Activated naive CD4-positive, alpha-beta T cell treated with anti-CD3 and anti-CD28 coated beads for 36 hours (primary cell): ENCODE measurements around the gene HIRIP3. TPM values are rescaled to one million over a fixed set of nuclear protein-coding genes. Genes with fewer than 3 reads are reported as not detected.

Experiments used
- CTCF ChIA-PET: fragments of 350-600 bp; sonication (Branson Sonifier 250); formaldehyde crosslinking; loops from one replicate; lab custom pipeline; 2021; ENCODE audit warnings: antibody characterized with exemption; lab: Charles Lee
- DNase-seq: peaks from one replicate; pipeline ENCODE4 v3.0.0-alpha.2; 2020
- H3K27ac Mint-ChIP-seq: one replicate; pipeline ENCODE4 v1.8.0; 2021; ENCODE audit warnings: mild to moderate bottlenecking, mixed read lengths
- H3K27me3 Mint-ChIP-seq: one replicate; pipeline ENCODE4 v1.8.0; 2021; ENCODE audit warnings: low read depth, mixed read lengths
- H3K36me3 Mint-ChIP-seq: one replicate; pipeline ENCODE4 v1.8.0; 2021; ENCODE audit warnings: low read depth, mixed read lengths
- H3K4me1 Mint-ChIP-seq: one replicate; pipeline ENCODE4 v1.8.0; 2021; ENCODE audit warnings: low read depth, mixed read lengths
- H3K4me3 Mint-ChIP-seq: one replicate; pipeline ENCODE4 v1.8.0; 2021; ENCODE audit warnings: mild to moderate bottlenecking, moderate library complexity, mixed read lengths
- H3K9me3 Mint-ChIP-seq: one replicate; pipeline ENCODE4 v1.8.0; 2021; ENCODE audit warnings: mixed read lengths
- intact Hi-C: fragments of 100-400 bp; cut with micrococcal nuclease; formaldehyde crosslinking; loops from one replicate; pipeline ENCODE4 v1.15.1; 2023
- total RNA-seq, 2 experiments: library from RNA; stranded (reverse); gene quantifications; one replicate each; pipeline ENCODE4 v1.2.3, GENCODE V29; 2021

The HIRIP3 gene
- total RNA-seq, 2 experiments from 2014 or later, result 40.8 to 43.9 TPM

GRCh38 chr16:29993191-29993902, 2.1 kb downstream of the HIRIP3 start:
- intact Hi-C loops, result no loop called here
- no peak for DNase-seq
- Mint-ChIP-seq H3K4me3 (no peak overlapping the region), H3K4me1 (peaks cover 25% of the 10 kb centered on the region), H3K27me3 (no peaks in the 10 kb centered on the region), H3K36me3 (peaks cover 38% of the 10 kb centered on the region), H3K9me3 (no peaks in the 10 kb centered on the region), H3K27ac (peak overlapping the region; percentile 98)
- CTCF ChIA-PET, result interaction anchor here (1.3 to 2.1 kb wide), 2 partner anchors 13 to 39 kb away, joined by 5 read pairs; no protein-coding TSS in a partner anchor

- peaks cover 19% of the 10 kb centered on the region for H3K4me1 Mint-ChIP-seq
- no peaks in the 10 kb centered on the region for H3K9me3 Mint-ChIP-seq
- no peaks in the 10 kb centered on the region for H3K27me3 Mint-ChIP-seq
- intact Hi-C loops, result no loop called here
- CTCF ChIA-PET, result interaction anchor here (1.3 to 2.1 kb wide), 2 partner anchors 14 to 39 kb away, joined by 5 read pairs; no protein-coding TSS in a partner anchor
- H3K36me3 Mint-ChIP-seq, result peaks cover 33% of the 10 kb centered on the region
- peak overlapping the region; percentile 63 for H3K27ac Mint-ChIP-seq
- H3K4me3 Mint-ChIP-seq, result peak overlapping the region; percentile 9
- no peak for DNase-seq
These were observed 3.0 kb downstream of the HIRIP3 start for GRCh38 chr16:29992344-29992967.

DNA sequence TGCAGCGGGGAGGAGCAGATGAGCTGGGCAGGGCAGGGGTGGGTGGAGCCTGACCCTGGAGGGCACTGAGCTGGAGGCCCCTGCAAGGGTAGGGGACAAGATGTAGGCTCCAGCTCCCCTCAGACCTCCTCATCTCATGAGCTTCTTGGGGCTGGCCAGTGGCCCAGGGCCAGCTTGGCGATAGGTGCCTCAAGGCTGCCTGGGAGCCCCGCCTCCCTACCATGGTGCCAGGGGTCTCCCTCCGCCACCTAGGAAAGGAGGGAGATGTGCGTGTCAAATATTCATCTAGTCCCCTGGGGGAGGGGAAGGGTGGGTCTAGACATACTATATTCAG, 3.9 kb downstream of the HIRIP3 start:
- Mint-ChIP-seq H3K27me3 (no peaks in the 10 kb centered on the region), H3K36me3 (peaks cover 29% of the 10 kb centered on the region), H3K4me3 (no peak overlapping the region), H3K9me3 (no peaks in the 10 kb centered on the region), H3K27ac (no peak overlapping the region), H3K4me1 (peaks cover 15% of the 10 kb centered on the region)
- intact Hi-C loops, result no loop called here
- no peak for DNase-seq
- CTCF ChIA-PET, result no interaction called here

- H3K36me3 Mint-ChIP-seq, result peaks cover 28% of the 10 kb centered on the region
- intact Hi-C loops, result no loop called here
- no peak for DNase-seq
- no peaks in the 10 kb centered on the region for H3K27me3 Mint-ChIP-seq
- peaks cover 15% of the 10 kb centered on the region for H3K4me1 Mint-ChIP-seq
- no peaks in the 10 kb centered on the region for H3K9me3 Mint-ChIP-seq
- H3K27ac Mint-ChIP-seq, result no peak overlapping the region
- H3K4me3 Mint-ChIP-seq, result no peak overlapping the region
- CTCF ChIA-PET, result no interaction called here
These were observed 4.4 kb downstream of the HIRIP3 start for GRCh38 chr16:29990883-29991570.

- Mint-ChIP-seq H3K27me3 (no peaks in the 10 kb centered on the region), H3K4me3 (no peak overlapping the region), H3K36me3 (peaks cover 26% of the 10 kb centered on the region), H3K4me1 (peaks cover 13% of the 10 kb centered on the region), H3K27ac (no peak overlapping the region), H3K9me3 (no peaks in the 10 kb centered on the region)
- CTCF ChIA-PET, result no interaction called here
- no peak for DNase-seq
- intact Hi-C loops, result no loop called here
These were observed 5.4 kb downstream of the HIRIP3 start for GRCh38 chr16:29990034-29990433.

DNA sequence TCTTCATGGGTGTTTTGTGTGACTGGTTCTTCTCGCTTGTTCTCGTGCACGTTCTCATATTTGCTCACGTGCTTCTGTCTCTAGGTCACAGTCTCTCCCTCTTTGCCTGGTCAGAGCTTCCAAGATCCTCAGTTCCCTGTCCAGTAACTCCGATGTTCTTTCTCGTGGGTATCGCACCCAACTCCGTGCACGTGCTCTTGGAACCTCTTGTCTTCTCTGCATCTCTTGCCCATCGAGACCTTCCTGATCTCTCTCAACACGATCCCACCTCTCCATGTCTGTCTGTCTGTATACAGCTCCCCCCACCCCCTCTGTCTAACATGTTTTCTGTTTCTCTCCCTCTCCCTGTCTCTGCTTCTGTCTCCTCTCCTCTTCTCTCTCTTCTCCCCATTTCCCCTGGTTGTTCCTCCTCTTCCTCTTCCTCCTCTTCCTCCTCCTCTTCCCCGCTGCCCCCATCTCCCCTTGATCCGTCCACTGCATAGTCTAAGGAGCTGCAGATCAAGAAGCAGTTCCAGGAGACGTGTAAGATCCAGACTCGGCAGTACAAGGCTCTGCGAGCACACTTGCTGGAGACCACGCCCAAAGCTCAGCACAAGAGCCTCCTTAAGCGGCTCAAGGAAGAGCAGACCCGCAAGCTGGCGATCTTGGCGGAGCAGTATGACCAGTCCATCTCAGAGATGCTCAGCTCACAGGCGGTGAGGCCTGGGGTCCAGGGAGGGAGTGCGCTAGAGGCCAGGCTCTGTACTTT, 6.1 kb downstream of the HIRIP3 start:
- no peak for DNase-seq
- Mint-ChIP-seq H3K27me3 (no peaks in the 10 kb centered on the region), H3K27ac (no peak overlapping the region), H3K36me3 (peaks cover 24% of the 10 kb centered on the region), H3K9me3 (no peaks in the 10 kb centered on the region), H3K4me3 (no peak overlapping the region), H3K4me1 (peaks cover 5% of the 10 kb centered on the region)
- CTCF ChIA-PET, result interaction anchor here (0.6 to 1.4 kb wide), 2 partner anchors 43 to 66 kb away, joined by 3 read pairs; no protein-coding TSS in a partner anchor
- intact Hi-C loops, result no loop called here

GRCh38 chr16:29988346-29989075, 6.9 kb downstream of the HIRIP3 start:
- intact Hi-C loops, result no loop called here
- no peaks in the 10 kb centered on the region for H3K9me3 Mint-ChIP-seq
- DNase-seq, result no peak
- peaks cover 20% of the 10 kb centered on the region for H3K36me3 Mint-ChIP-seq
- no peaks in the 10 kb centered on the region for H3K27me3 Mint-ChIP-seq
- H3K4me3 Mint-ChIP-seq, result no peak overlapping the region
- H3K27ac Mint-ChIP-seq, result no peak overlapping the region
- H3K4me1 Mint-ChIP-seq, result no peaks in the 10 kb centered on the region
- CTCF ChIA-PET, result interaction anchor here (1.1 to 1.4 kb wide), 2 partner anchors 44 to 140 kb away, joined by 3 read pairs; no protein-coding TSS in a partner anchor

DNA sequence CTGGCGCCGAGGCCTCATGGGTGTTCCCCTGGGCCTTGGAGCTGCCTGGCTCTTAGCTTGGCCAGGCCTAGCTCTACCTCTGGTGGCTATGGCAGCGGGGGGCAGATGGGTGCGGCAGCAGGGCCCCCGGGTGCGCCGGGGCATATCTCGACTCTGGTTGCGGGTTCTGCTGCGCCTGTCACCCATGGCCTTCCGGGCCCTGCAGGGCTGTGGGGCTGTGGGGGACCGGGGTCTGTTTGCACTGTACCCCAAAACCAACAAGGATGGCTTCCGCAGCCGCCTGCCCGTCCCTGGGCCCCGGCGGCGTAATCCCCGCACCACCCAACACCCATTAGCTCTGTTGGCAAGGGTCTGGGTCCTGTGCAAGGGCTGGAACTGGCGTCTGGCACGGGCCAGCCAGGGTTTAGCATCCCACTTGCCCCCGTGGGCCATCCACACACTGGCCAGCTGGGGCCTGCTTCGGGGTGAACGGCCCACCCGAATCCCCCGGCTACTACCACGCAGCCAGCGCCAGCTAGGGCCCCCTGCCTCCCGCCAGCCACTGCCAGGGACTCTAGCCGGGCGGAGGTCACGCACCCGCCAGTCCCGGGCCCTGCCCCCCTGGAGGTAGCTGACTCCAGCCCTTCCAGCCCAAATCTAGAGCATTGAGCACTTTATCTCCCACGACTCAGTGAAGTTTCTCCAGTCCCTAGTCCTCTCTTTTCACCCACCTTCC, 7.9 kb downstream of the HIRIP3 start:
- Mint-ChIP-seq H3K9me3 (no peaks in the 10 kb centered on the region), H3K36me3 (peaks cover 19% of the 10 kb centered on the region), H3K27me3 (no peaks in the 10 kb centered on the region), H3K4me1 (no peaks in the 10 kb centered on the region), H3K27ac (no peak overlapping the region), H3K4me3 (no peak overlapping the region)
- intact Hi-C loops, result no loop called here
- DNase-seq, result no peak
- CTCF ChIA-PET, result interaction anchor here (1.1 kb wide), 1 partner anchor 139 kb away, joined by 3 read pairs; no protein-coding TSS in a partner anchor

- H3K36me3 Mint-ChIP-seq, result peaks cover 23% of the 10 kb centered on the region
- no peaks in the 10 kb centered on the region for H3K27me3 Mint-ChIP-seq
- intact Hi-C loops, result no loop called here
- H3K4me3 Mint-ChIP-seq, result no peak overlapping the region
- no peaks in the 10 kb centered on the region for H3K4me1 Mint-ChIP-seq
- H3K27ac Mint-ChIP-seq, result no peak overlapping the region
- DNase-seq, result no peak
- H3K9me3 Mint-ChIP-seq, result no peaks in the 10 kb centered on the region
- CTCF ChIA-PET, result no interaction called here
These were observed 8.5 kb downstream of the HIRIP3 start for GRCh38 chr16:29986931-29987330.

GRCh38 chr16:29986231-29986630, 9.2 kb downstream of the HIRIP3 start:
- no peak overlapping the region for H3K4me3 Mint-ChIP-seq
- peaks cover 23% of the 10 kb centered on the region for H3K36me3 Mint-ChIP-seq
- CTCF ChIA-PET, result interaction anchor here (0.6 to 0.7 kb wide), 2 partner anchors 86 to 123 kb away, joined by 3 read pairs; partner anchors contain the start of gene CDIPT
- H3K9me3 Mint-ChIP-seq, result no peaks in the 10 kb centered on the region
- DNase-seq, result no peak
- no peaks in the 10 kb centered on the region for H3K4me1 Mint-ChIP-seq
- intact Hi-C loops, result no loop called here
- H3K27ac Mint-ChIP-seq, result no peak overlapping the region
- H3K27me3 Mint-ChIP-seq, result no peaks in the 10 kb centered on the region

DNA sequence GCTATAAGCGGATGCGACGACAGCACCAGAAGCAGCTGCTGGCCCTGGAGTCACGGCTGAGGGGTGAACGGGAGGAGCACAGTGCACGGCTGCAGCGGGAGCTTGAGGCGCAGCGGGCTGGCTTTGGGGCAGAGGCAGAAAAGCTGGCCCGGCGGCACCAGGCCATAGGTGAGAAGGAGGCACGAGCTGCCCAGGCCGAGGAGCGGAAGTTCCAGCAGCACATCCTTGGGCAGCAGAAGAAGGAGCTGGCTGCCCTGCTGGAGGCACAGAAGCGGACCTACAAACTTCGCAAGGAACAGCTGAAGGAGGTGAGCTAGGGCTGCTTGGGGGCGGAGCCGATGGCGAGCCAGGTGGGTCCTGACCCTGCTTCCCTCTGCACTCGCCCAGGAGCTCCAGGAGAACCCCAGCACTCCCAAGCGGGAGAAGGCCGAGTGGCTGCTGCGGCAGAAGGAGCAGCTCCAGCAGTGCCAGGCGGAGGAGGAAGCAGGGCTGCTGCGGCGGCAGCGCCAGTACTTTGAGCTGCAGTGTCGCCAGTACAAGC, 10.1 kb downstream of the HIRIP3 start:
- no peaks in the 10 kb centered on the region for H3K27me3 Mint-ChIP-seq
- intact Hi-C loops, result no loop called here
- no peak for DNase-seq
- peaks cover 22% of the 10 kb centered on the region for H3K36me3 Mint-ChIP-seq
- no peak overlapping the region for H3K27ac Mint-ChIP-seq
- no peaks in the 10 kb centered on the region for H3K9me3 Mint-ChIP-seq
- H3K4me1 Mint-ChIP-seq, result no peaks in the 10 kb centered on the region
- CTCF ChIA-PET, result interaction anchor here (0.6 to 0.8 kb wide), 3 partner anchors 85 to 137 kb away, joined by 3 read pairs; partner anchors contain the start of gene CDIPT
- H3K4me3 Mint-ChIP-seq, result no peak overlapping the region
